ENCODE results near the gene KRTAP4-7.
"Not testable (repeated sequence)": the region's sequence is repeated elsewhere in the genome, so short reads cannot be mapped to it uniquely, and the experiment has no call there.

KRTAP4-7 gene
- 0 reads per million in 2 donors for total RNA-seq

DNA sequence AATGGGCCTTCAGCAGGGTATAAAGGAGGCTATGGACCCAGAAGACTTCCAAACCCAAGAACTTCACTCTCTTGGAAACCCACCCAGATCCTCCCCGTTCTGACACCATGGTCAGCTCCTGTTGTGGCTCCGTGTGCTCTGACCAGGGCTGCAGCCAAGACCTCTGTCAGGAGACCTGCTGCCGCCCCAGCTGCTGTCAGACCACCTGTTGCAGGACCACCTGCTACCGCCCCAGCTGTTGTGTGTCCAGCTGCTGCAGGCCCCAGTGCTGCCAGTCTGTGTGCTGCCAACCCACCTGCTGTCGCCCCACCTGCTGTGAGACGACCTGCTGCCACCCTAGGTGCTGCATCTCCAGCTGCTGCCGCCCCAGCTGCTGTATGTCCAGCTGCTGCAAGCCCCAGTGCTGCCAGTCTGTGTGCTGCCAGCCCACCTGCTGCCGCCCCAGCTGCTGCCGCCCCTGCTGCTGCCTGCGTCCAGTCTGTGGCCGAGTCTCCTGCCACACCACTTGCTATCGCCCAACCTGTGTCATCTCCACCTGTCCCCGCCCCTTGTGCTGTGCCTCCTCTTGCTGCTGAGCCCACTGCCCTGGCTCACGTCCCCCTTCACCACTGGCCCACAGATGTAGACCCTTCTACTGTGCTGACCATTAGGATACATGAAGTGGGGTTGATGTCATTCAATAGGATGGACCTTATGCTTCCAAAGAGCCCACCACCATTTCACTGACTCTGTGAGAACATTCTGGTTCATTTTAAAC lies at the start of gene KRTAP4-7:
Gene KRTAP4-7, plus strand, starts transcription at position 51 of the 757 bp plus-strand sequence. Its CDS starts 57 bp downstream, at position 108.
- not testable (repeated sequence) for DNase-seq

DNA sequence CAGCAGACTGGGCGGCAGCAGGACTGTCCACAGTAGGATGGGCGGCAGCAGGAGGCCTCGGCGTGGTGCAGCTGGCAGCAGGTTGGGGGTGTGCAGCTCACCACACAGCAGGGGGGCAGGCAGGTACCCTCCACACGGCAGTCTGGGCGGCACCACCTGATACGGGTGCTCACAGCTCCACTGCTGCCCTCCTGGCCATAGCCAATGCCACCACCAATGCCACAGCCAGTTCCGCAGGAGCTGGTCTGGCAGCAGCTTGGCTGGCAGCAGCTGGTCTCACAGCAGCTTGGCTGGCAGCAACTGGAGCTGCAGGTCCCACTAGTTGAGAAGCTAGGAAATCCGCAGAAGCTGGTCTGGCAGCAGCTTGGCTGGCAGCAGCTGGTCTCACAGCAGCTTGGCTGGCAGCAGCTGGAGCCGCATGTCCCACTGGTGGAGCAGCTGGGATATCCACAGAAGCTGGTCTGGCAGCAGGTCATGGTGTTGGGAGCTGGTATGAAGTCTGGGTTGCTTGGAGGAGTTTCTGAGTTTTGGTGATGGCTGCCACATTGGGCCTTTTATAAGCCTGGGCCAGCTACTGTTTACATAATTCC lies 49.5 kb upstream of the KRTAP4-7 start, which contains the start of gene KRTAP1-3:
Gene KRTAP1-3, minus strand, starts transcription at position 529 of the 590 bp plus-strand sequence. Its CDS starts 53 bp downstream, at position 476.
- not testable (repeated sequence) for DNase-seq

DNA sequence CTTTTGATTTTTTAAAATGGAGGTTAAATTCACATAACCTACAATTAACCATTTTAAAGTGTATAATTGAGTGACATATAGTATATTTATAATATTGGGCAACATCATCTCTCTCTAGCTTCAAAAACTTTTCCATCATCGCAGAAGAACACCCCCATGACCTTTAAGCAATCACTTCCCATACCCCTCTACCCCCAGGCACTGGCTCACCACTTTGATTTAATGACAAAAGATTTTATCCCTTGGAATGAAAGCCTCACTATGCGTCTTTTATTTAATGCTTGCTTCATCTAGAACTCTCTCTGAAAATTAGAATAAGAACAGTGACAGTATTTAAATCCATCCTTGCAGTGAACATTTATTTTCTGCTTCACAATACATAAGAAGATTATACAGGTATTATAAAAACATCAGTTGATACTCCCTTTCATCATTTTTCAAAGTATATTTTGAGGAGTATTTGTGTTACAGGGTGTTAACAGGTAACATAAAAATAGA lies 46.0 kb upstream of the KRTAP4-7 start:
- no peak for DNase-seq

DNA sequence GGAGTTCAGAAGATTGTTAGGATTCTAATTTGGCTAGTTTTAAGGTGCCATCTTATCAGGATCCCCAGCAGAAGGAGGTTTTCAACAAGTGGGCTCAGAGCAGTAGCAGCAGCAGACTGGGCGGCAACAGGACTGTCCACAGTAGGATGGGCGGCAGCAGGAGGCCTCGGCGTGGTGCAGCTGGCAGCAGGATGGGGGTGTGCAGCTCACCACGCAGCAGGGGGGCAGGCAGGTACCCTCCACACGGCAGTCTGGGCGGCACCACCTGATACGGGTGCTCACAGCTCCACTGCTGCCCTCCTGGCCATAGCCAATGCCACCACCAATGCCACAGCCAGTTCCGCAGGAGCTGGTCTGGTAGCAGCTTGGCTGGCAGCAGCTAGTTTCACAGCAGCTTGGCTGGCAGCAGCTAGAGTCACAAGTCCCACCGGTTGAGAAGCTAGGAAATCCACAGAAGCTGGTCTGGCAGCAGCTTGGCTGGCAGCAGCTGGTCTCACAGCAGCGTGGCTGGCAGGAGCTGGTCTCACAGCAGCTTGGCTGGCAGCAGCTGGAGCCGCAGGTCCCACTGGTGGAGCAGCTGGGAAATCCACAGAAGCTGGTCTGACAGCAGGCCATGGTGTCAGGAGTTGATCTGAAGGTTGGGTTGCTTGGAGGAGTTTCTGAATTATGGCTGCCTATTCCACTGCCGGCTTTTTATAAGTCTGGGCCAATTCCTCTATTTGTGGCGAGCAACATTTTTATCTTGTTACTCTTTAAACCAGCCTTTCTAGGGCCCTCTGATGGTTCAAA lies 43.0 kb upstream of the KRTAP4-7 start, which contains the start of gene KRTAP1-1:
Gene KRTAP1-1, minus strand, starts transcription at position 668 of the 789 bp plus-strand sequence. Its CDS starts 53 bp downstream, at position 615.
- DNase-seq = not testable (repeated sequence)

DNA sequence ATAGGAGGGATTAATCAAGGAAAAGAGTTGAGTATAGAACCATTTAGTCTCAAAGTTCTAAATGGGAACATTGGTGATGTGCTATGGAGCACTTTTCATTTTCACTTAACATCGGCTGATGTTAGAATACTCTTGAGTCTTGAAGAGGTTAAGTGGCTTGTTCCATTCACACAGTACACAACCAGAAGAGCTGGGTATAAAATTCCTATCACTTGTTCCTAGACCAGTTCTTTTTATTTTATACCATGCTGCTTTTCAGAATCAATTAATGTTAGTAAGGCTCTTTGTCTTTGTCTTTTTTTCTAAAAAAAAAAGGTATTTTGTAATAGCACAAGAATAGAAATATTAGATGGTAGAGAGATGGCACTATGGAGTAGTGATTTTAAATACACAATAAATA lies 41.0 kb upstream of the KRTAP4-7 start:
- DNase-seq = no peak

DNA sequence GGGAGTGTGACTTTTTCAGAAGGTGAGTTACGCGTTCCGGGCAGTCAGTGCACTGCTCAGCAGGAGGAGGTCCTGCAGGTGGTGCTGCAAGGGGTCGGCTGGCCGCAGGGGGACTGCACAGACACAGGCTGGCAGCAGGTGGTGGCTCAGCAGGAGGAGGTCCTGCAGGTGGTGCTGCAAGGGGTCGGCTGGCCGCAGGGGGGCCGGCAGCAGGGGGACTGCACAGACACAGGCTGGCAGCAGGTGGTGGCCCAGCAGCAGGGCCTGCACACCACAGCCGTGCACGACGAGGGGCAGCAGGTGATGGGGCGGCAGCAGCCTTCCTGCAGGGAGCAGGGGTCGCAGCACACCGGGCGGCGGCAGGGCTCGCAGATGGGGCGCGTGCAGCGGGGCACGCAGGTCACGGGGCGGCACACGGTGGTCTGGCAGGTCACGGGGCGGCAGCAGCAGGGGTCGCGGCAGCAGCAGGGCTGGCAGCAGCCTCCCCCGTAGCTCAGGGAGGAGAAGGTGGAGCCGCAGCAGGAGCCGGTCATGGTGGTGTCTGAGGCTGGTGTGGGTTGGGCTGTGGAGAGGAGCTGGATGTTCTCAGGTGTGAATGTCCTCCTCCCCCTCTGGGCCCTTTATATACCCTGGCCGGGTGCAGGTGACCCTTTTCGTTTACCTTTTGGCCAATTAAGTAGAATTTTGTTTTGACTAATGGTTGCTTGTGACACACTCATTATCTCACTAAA lies 37.0 kb upstream of the KRTAP4-7 start, which contains the start of gene KRTAP2-1:
Gene KRTAP2-1, minus strand, starts transcription at position 582 of the 731 bp plus-strand sequence. Its CDS starts 49 bp downstream, at position 533.
- not testable (repeated sequence) for DNase-seq

DNA sequence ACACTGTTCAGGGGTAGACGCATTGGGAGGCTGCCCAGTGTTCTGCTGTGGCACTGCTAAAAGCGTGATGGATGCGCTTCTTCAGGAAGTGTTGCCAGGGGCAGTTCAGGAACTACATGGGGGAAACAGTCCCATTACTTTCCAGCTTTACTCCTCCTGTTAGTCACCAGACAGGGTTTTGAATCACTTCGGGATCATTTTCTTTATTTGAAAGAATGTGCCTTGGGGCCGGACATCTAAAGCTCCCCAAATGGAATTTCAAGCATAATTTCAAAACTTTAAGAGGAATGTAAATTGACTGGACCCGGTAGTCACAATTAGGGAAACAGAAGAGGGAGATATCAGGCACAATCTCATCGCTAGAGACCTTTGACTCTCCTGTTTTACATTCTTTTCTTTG lies 35.5 kb upstream of the KRTAP4-7 start:
- DNase-seq = no peak

DNA sequence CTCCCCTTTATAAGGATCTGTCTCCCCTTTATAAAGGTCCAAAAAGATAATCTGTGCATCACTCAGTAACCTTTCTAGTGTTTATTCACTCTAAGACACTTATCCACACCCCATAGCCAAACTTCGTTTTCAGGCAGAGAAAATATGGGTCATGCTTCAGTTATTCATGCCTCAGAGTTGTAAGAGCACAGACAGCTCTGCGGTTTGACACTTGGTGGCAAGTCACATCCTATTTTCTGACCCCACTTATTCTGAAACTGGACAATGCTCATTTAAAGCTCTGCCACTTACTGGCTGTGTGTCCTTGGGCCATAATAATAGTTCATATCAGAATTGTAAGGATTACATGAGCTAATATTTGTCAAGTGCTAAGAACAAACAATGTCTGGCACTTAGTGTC lies 34.8 kb upstream of the KRTAP4-7 start:
- DNase-seq = no peak

DNA sequence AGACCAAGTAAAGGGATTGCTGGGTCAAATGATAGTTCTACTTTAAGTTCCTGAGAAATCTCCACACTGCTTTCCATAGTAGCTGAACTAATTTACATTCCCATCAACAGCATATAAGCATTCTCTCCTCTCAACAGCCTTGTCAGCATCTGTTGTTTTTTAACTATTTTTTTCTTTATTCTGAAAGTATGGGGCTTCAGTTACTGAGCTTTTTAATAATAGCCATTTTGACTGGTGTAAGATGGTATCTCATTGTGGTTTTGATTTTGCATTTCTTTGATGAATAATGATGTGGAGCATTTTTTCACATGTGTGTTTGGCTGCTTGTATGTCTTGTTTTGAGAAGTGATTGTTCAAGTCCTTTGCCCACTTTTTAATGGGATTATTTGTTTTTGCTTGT lies 31.4 kb upstream of the KRTAP4-7 start:
- DNase-seq = no peak

DNA sequence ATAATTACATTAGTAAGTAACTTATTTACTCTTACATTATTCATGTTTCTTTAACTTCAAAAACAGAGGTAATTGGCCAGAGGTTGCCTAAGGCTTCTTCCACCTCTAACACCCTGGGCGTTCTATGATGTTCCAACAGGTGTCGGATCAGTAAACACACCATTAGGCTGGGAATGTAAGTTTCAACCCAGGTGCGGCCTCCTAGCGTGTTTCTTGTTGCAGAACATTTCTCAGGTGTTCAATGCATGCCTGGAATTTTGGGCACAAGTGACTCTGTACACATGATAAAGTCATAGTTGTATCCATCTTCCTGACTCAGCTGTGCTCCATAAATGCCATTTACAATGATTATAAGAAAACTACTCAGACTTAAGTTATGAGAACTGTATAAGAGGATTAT lies 29.9 kb upstream of the KRTAP4-7 start:
- no peak for DNase-seq

DNA sequence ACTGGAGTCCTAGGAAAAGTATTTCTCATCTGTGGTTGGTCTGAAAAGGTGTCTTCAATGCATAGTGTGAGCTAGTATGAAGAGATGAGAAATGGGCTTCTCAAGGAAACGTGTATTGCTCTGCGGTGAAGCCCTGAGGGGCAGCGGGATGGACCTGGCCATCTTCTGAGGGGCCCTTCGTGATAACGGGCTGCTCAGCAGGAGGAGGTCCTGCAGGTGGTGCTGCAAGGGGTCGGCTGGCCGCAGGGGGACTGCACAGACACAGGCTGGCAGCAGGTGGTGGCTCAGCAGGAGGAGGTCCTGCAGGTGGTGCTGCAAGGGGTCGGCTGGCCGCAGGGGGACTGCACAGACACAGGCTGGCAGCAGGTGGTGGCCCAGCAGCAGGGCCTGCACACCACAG lies 29.4 kb upstream of the KRTAP4-7 start:
- DNase-seq = not testable (repeated sequence)

DNA sequence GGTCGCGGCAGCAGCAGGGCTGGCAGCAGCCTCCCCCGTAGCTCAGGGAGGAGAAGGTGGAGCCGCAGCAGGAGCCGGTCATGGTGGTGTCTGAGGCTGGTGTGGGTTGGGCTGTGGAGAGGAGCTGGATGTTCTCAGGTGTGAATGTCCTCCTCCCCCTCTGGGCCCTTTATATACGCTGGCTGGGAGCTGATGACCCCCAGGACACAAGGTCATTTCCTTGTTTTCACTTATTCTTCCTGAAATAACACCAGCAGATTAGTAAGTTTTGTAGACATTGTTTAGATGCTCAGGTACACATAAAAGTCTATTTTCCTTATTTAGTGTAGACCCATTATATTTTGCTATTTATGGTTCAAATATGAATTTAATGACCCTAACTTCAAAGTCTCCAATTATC lies 28.8 kb upstream of the KRTAP4-7 start, which contains the start of gene KRTAP2-2:
Gene KRTAP2-2, minus strand, starts transcription at position 101 of the 400 bp plus-strand sequence. Its CDS starts 19 bp downstream, at position 82.
- not testable (repeated sequence) for DNase-seq

DNA sequence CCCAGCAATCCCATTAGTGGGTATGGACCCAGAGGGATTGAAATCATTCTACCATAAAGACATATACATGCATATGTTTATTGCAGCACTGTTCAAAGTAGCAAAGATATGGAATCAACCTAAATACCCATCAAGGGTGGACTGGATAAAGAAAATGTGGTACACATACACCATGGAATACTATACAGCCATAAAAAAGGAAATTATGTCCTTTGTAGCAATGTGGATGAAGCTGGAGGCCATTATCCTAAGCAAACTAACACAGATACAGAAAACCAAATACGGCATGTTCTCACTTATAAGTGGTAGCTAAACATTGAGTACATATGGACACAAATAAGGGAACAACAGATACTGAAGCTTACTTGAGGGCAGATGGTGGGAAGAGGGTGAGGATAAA lies 26.4 kb upstream of the KRTAP4-7 start:
- DNase-seq = no peak

DNA sequence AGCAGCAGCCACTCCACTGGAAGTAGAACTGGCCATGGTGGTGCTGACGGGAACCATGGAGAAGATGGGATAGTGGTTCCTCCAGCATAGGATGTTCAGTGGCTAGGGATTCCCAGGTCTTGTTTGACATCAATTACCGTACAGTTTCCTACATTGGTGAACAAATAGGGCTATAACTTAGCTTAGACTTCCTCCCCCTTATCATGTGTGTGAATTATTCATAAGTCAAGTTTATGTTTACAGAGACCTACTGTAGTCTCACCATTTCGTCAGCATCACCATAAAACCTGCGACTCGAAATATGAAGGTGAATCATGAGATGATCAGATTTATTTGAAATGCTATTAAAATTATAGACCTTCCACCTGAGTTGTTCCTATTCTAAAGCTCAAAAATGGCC lies 25.2 kb upstream of the KRTAP4-7 start:
- DNase-seq = no peak

DNA sequence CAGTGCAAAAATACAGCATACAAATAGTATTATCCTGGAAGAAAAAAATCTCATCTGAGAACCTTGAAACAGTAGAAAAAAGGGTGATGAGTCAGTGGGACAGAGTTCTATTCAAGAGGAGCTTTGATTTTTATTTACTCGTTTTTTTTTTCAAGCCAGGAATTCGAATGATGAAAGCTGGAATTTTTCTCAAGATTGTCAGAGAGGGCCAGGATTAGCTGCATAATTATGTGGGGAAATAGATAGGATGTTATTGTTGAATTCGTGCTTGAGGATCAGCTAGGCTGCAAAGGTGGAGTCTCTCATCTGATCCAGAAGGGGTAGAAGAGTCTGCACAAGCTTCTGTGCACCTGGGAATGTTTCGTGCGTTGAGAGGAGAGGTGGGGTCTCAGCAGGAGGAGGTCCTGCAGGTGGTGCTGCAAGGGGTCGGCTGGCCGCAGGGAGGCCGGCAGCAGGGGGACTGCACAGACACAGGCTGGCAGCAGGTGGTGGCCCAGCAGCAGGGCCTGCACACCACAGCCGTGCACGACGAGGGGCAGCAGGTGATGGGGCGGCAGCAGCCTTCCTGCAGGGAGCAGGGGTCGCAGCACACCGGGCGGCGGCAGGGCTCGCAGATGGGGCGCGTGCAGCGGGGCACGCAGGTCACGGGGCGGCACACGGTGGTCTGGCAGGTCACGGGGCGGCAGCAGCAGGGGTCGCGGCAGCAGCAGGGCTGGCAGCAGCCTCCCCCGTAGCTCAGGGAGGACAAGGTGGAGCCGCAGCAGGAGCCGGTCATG lies 24.5 kb upstream of the KRTAP4-7 start:
- DNase-seq = not testable (repeated sequence)

DNA sequence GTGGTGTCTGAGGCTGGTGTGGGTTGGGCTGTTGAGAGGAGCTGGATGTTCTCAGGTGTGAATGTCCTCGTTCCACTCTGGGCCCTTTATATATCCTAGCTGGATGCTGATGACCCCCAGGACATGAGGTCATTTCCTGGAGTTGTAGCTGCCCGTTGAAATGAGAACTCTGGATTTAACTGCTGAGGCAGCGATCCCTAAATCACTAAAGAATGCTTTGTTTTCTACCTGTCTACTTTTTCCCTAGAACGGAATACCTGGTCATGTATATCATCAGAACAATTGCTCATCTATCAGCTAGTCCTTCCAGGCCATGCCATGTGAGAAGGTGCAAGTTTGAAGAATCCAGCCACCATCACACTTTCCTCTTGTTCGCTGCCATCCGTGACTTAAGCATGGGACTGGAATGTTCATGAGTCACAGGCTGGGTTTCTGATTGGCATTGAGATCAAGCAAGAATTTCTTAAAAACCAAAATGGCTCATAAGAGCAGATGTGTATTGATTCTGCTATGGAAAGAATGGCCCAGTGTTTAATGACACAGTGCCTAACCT lies 23.8 kb upstream of the KRTAP4-7 start, which contains the start of gene KRTAP2-3:
Gene KRTAP2-3, minus strand, starts transcription at position 63 of the 553 bp plus-strand sequence. CDS start 64 bp downstream, outside the sequence.
- no peak for DNase-seq

DNA sequence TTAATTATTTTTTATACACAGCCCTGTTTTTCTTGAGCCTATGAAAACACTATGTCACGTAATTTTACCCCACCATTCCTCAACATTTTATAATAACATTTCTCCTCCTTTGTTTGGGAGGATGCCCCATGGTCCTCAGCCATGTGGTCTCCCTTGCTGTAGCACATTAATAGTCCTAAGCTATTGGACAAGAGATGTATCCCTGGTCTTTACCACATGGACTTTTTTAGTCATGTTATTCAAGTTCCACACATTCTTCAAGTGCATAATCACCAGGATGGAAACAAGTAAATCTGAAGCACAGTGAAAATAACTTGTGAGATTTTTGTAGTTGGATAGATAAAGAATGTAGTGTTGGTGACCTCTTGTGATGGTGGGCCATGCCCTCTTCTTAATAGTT lies 22.0 kb upstream of the KRTAP4-7 start:
- no peak for DNase-seq

DNA sequence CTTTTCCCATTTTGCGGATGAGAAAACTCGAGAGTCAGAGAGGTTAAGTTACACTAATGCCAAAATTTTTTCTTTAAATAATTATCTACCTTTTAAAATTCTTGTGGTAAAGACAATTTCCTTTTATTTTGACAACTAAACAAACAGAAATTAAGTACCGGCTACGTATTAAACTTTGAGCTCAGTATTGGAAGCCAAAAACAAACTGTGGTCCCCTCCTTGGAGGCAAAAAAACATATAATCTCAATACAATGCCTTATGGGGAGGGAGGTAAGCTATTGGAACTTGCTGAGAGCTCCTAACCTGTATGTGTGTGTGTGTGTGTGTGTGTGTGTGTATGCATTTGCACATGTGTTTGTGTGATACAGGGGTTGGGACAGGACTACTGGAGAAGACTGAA lies 20.5 kb upstream of the KRTAP4-7 start:
- DNase-seq = no peak

DNA sequence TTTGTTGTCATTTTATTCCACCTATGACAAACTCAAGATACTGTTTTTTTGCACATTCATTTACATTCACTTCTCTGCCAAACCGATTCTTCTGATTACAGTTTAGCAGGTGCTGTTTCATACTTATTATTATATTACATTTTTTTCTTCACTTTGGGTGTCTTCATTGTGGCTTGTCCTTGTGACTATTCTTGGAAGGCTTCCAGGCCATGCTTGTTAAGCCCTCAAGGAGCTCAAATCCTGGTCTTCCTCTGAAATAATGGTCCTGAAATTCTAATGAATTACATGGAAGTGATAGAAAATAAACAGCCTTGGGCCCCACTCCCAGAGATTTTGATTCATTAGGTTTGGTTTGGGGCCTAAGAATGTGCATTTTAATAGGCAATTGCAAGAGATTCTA lies 19.6 kb upstream of the KRTAP4-7 start:
- no peak for DNase-seq

DNA sequence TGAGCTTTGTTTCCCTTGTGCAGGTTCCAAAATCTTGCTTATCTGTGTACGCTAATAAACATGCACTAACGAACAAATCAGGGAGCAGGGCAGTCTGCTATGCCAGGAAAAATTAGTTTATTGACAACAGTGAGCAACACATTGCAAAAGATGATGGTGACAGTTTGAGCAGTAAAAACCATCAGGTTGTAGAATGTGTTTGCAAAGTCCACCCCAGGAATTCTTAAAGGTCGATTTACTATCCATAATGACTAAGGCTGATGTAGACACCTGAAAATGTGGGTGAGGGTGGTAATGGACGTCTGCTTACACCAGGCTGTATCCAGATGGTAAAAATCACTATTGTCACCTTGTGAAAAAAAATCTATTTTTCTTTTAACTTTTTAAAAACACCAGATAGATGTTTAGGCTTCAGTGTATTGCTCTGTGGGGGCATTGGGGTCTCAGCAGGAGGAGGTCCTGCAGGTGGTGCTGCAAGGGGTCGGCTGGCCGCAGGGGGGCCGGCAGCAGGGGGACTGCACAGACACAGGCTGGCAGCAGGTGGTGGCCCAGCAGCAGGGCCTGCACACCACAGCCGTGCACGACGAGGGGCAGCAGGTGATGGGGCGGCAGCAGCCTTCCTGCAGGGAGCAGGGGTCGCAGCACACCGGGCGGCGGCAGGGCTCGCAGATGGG lies 18.8 kb upstream of the KRTAP4-7 start:
- not testable (repeated sequence) for DNase-seq

All from activated gamma-delta T cell (primary cell).